NB4 (cell line): ENCODE measurements around the gene PLEKHH2.

ENCODE experiments used
- POLR2A ChIP-seq: IDR thresholded peaks from 2 replicates; pipeline ENCODE4 v1.6.1; 2011; ENCODE audit warnings: mild to moderate bottlenecking; ENCODE audit not compliant: insufficient read length; ENCODE audit errors: extremely low read depth
- TF ChIP-seq, protein P1 (sequence below): IDR thresholded peaks from one replicate; pipeline ENCODE4 v1.5.1; 2012; ENCODE audit warnings: low read depth, low read length
- TF ChIP-seq, protein P2 (sequence below): IDR thresholded peaks from 2 replicates; pipeline ENCODE4 v1.6.1; 2011; ENCODE audit warnings: low read depth, low read length

DNA sequence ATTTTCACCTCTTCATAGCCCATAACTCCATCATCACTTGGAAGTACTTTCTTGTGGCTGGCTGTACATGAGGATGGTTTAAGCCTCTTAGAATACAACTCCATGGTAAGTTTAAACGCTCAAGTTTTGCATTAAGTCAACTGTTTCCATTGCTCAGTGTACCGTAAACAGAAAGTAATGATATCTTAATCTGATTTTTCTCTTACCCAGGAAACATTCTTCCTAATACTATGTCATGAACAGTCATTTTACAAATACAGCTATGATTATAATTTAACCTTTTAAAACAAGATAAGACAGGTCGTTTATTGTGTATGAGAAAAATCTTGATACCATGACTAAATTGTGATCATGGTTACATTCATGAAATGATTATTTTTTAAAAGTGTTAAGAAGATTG, 125.2 kb downstream of the PLEKHH2 start:
- TF ChIP-seq POLR2A = no peak
- TF ChIP-seq, protein P1, sequence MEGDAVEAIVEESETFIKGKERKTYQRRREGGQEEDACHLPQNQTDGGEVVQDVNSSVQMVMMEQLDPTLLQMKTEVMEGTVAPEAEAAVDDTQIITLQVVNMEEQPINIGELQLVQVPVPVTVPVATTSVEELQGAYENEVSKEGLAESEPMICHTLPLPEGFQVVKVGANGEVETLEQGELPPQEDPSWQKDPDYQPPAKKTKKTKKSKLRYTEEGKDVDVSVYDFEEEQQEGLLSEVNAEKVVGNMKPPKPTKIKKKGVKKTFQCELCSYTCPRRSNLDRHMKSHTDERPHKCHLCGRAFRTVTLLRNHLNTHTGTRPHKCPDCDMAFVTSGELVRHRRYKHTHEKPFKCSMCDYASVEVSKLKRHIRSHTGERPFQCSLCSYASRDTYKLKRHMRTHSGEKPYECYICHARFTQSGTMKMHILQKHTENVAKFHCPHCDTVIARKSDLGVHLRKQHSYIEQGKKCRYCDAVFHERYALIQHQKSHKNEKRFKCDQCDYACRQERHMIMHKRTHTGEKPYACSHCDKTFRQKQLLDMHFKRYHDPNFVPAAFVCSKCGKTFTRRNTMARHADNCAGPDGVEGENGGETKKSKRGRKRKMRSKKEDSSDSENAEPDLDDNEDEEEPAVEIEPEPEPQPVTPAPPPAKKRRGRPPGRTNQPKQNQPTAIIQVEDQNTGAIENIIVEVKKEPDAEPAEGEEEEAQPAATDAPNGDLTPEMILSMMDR = no peak
- TF ChIP-seq, protein P2, sequence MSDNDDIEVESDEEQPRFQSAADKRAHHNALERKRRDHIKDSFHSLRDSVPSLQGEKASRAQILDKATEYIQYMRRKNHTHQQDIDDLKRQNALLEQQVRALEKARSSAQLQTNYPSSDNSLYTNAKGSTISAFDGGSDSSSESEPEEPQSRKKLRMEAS = no peak
